HUES48 (cell line): Measurements from ENCODE around the gene TCL1B.
"Not testable (repeated sequence)": the region's sequence is repeated elsewhere in the genome, so short reads cannot be mapped to it uniquely, and the experiment has no call there.

ENCODE experiments used
- H3K27ac ChIP-seq: one replicate; pipeline ENCODE4 v1.7.0; 2013; ENCODE audit warnings: low read depth, low read length, inconsistent platforms
- H3K27me3 ChIP-seq: 2 replicates; pipeline ENCODE4 v1.6.1; 2013; ENCODE audit warnings: mild to moderate bottlenecking, low read length; ENCODE audit not compliant: control insufficient read depth, insufficient read depth
- H3K36me3 ChIP-seq: 2 replicates; pipeline ENCODE4 v1.6.1; 2013; ENCODE audit warnings: low read length; ENCODE audit not compliant: control insufficient read depth, insufficient read depth
- H3K4me1 ChIP-seq: 2 replicates; pipeline ENCODE4 v1.6.1; 2013; ENCODE audit warnings: mild to moderate bottlenecking, low read length; ENCODE audit not compliant: control insufficient read depth, insufficient read depth
- H3K4me3 ChIP-seq: 2 replicates; pipeline ENCODE4 v1.5.1; 2013; ENCODE audit warnings: mild to moderate bottlenecking, low read depth, low read length
- H3K9ac ChIP-seq: 2 replicates; pipeline ENCODE4 v1.6.1; 2013; ENCODE audit warnings: mild to moderate bottlenecking, low read depth, low read length, moderate library complexity
- H3K9me3 ChIP-seq: 2 replicates; pipeline ENCODE4 v1.6.1; 2013; ENCODE audit warnings: low read length; ENCODE audit not compliant: control insufficient read depth, insufficient read depth

Gene TCL1B

DNA sequence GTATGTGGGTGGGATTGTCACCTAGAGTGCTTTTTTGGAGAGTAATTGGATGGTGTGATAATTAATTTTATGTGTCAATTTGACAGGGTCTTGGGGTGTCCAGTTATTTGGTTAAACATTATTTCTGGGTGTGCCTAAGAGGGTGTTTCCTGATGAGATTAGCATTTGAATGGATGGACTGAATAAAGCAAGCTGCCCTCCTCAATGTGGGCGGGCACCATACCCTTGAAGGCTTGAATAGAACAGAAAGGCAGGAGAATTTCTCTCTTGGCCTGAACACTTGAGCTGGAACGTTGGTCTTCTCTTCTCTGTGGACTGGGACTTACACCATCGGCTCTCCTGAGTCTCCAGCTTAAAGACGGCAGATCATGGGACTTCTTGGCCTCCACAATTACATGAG is 28.8 kb upstream of the TCL1B start:
- no peak overlapping the region for H3K4me3 ChIP-seq
- no peaks in the 10 kb centered on the region for H3K36me3 ChIP-seq
- H3K27ac ChIP-seq, result no peak overlapping the region
- H3K27me3 ChIP-seq, result no peaks in the 10 kb centered on the region
- H3K9ac ChIP-seq, result no peak overlapping the region
- peaks cover 4% of the 10 kb centered on the region for H3K4me1 ChIP-seq
- H3K9me3 ChIP-seq, result no peaks in the 10 kb centered on the region

DNA sequence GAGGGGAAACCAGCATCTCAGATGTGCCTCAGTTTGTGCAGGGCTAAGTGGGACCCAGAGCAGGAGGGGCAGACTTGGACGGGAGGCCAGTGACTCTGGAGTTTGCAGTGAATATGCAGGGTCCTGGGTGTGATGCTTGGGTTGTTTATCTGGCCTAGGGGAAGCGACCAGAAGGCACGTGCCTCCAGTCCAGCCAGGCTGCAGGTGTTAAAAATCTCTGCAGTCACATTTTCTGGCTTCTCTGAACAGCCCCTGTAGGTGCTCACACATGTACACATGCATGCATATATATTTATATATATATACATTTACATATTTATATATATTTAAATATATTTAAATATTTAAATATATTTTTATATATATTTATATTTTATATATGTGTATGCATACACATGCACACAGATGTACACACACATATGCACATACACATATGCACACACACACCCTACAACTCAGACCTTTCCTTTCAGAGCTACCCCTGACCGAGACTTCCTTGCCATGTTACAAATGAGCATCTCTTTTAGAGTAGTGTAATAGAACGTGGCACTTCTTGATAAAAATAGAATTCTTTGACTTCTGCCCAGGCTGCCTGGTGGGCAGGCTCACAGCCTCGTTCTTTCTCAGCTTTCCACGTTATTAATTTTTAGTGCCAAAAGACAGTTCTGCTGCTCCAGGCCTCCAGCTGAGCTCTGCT is 26.8 kb upstream of the TCL1B start:
- no peak overlapping the region for H3K27ac ChIP-seq
- no peaks in the 10 kb centered on the region for H3K9me3 ChIP-seq
- peaks cover 7% of the 10 kb centered on the region; the same call in 1 of the 2 replicates for H3K4me1 ChIP-seq

DNA sequence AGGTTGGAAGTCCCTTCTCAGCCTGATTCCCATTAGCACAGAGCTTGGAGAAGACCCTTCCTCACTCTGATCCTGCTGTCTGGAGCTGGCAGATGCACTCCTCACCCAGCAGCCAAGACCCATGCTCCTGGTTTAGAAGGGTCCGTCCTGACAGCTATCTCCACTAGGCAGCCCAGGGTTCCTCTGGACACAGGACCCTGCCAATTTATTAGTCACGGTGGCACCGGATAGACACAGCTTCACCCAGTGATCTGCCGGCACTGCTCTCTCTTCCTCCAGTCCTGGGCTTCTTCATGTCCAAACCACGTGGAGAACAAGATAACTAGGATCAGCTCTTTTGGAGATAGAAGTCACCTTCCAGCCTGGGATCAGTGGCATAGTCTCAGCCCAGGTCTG is 26.2 kb upstream of the TCL1B start:
- Histone ChIP-seq H3K4me3 (no peak overlapping the region), H3K4me1 (peaks cover 7% of the 10 kb centered on the region; the same call in 1 of the 2 replicates), H3K9me3 (no peaks in the 10 kb centered on the region), H3K27me3 (no peaks in the 10 kb centered on the region; the same call in 1 of the 2 replicates), H3K36me3 (no peaks in the 10 kb centered on the region), H3K27ac (no peak overlapping the region), H3K9ac (no peak overlapping the region)

More for the DNA sequence above, 26.8 kb upstream of the TCL1B start:
- no peaks in the 10 kb centered on the region for H3K36me3 ChIP-seq
- H3K27me3 ChIP-seq, result no peaks in the 10 kb centered on the region; the same call in 1 of the 2 replicates
- no peak overlapping the region for H3K4me3 ChIP-seq
- H3K9ac ChIP-seq, result no peak overlapping the region

GRCh38 chr14:95660651-95661515 is 25.3 kb upstream of the TCL1B start:
- Histone ChIP-seq H3K4me1 (peaks cover 7% of the 10 kb centered on the region; the same call in 1 of the 2 replicates), H3K27ac (no peak overlapping the region), H3K9me3 (no peaks in the 10 kb centered on the region), H3K27me3 (no peaks in the 10 kb centered on the region; the same call in 1 of the 2 replicates), H3K9ac (no peak overlapping the region), H3K36me3 (no peaks in the 10 kb centered on the region), H3K4me3 (no peak overlapping the region)

DNA sequence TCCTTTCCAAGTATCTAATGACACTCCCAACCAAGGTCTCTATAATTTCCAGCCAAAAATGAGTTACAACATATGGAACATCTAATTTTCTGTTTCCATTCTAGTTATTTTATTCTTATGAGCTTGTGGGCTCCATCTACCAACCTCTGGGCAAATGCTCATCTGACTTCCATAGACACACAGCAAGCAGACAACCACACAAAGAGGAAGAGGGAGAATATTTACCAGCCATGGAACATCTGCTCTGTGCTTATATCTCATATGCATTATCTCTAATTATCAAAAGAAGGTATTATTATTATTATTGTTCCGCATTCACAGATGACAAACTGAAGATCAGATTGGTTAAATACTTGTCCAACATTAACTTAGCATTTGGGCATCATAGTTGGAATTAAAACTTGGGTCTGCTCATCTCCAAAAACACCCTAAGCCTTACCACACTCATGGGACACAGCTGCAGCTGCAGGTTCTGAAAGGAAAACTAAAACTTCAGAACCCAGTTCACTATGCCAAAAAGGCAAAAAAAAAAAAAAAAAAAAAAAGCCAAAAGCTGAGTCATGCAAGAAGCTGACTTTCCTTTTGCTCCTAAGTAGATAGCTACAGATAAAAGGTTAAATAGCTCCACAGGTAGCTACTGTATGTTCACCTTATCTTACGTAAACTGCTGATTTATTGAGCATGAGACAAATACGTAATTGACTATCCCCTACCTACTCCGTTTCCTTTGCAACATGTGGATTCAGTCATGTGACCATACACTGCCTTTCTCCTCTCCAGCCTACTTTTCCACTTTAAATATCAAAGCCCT is 23.6 kb upstream of the TCL1B start:
- Histone ChIP-seq H3K27ac (no peak overlapping the region), H3K36me3 (no peaks in the 10 kb centered on the region), H3K4me3 (no peak overlapping the region), H3K9me3 (no peaks in the 10 kb centered on the region), H3K9ac (no peak overlapping the region), H3K27me3 (peaks cover 11% of the 10 kb centered on the region; the same call in 1 of the 2 replicates), H3K4me1 (peaks cover 17% of the 10 kb centered on the region; the same call in 1 of the 2 replicates)

DNA sequence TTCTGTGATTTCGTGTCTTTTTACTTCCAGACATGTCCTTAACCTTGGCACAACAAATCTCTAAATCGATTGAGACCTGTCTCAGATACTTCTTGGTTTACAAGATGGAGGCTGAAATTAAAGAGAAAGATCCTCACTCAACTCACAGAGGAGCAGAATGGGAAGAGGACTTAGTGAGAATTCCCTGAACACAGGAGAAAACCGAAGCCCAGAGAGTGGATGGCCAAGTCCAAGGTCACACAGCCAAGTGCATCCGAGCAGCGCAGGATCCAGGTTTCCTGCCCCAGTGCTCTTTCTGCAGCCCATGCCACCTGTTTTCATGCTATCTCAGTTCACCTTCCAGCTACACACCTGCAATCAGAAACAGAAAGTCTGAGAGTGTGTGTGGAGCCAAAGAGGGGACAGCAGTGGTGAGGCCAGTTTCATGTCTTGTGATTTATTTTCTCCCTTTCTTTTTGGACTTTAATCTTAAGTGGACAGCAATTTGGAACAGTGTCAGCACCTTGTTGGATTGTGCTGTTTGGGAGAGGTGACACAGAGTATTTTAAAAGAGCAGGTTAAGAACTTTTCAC is 22.9 kb upstream of the TCL1B start:
- Histone ChIP-seq H3K9ac (no peak overlapping the region), H3K4me3 (no peak overlapping the region), H3K4me1 (peaks cover 18% of the 10 kb centered on the region; the same call in 1 of the 2 replicates), H3K27me3 (peaks cover 16% of the 10 kb centered on the region; the same call in 1 of the 2 replicates), H3K27ac (no peak overlapping the region), H3K36me3 (no peaks in the 10 kb centered on the region), H3K9me3 (no peaks in the 10 kb centered on the region)

DNA sequence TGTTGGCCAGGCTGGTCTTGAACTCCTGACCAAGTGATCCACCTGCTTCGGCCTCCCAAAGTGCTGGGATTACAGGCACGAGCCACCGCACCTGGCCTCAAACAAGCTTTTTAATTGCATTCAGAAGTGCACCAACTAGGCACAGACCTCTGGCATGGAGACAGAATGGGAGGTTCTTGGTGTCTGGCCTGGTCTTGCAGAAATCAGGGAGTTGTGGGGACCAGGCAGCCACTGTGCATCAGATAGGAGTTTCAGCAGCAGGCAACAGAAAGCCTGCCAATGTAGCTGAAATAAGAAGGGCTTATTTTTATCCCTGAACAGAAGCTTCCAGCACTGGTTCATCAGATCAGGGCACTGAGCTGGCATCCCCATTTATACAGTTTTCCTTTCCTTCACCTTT is 22.2 kb upstream of the TCL1B start:
- H3K36me3 ChIP-seq, result no peaks in the 10 kb centered on the region
- peaks cover 18% of the 10 kb centered on the region; the same call in 1 of the 2 replicates for H3K4me1 ChIP-seq
- H3K9me3 ChIP-seq, result no peaks in the 10 kb centered on the region
- no peak overlapping the region for H3K4me3 ChIP-seq
- H3K9ac ChIP-seq, result no peak overlapping the region
- peaks cover 24% of the 10 kb centered on the region; the same call in 1 of the 2 replicates for H3K27me3 ChIP-seq
- H3K27ac ChIP-seq, result no peak overlapping the region

GRCh38 chr14:95664546-95664945 is 21.7 kb upstream of the TCL1B start:
- Histone ChIP-seq H3K27me3 (peaks cover 27% of the 10 kb centered on the region; the same call in 1 of the 2 replicates), H3K36me3 (no peaks in the 10 kb centered on the region), H3K9me3 (no peaks in the 10 kb centered on the region), H3K4me3 (no peak overlapping the region), H3K27ac (no peak overlapping the region), H3K4me1 (peaks cover 18% of the 10 kb centered on the region; the same call in 1 of the 2 replicates), H3K9ac (no peak overlapping the region)

DNA sequence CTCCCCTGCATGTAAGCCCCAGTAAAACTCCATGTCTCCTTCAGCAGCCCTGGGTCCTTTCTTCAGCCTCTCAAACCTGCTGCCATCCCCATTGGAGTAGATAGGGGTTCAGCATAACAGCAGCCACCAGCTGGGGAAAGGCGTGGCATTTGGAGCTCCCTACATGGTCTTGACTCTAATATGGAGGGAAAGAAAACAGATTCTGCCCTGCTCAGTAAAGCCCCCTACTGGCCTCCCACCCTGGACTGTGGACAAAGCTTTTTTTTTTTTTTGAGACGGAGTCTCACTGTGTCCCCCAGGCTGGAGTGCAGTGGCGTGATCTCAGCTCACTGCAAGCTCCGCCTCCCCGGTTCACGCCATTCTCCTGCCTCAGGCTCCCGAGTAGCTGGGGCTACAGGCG is 20.7 kb upstream of the TCL1B start:
- not testable (repeated sequence) for H3K4me3 ChIP-seq, H3K36me3 ChIP-seq, H3K9me3 ChIP-seq, H3K27ac ChIP-seq, H3K9ac ChIP-seq
- Histone ChIP-seq H3K4me1 (peaks cover 18% of the 10 kb centered on the region; the same call in 1 of the 2 replicates), H3K27me3 (peaks cover 37% of the 10 kb centered on the region; the same call in 1 of the 2 replicates)

DNA sequence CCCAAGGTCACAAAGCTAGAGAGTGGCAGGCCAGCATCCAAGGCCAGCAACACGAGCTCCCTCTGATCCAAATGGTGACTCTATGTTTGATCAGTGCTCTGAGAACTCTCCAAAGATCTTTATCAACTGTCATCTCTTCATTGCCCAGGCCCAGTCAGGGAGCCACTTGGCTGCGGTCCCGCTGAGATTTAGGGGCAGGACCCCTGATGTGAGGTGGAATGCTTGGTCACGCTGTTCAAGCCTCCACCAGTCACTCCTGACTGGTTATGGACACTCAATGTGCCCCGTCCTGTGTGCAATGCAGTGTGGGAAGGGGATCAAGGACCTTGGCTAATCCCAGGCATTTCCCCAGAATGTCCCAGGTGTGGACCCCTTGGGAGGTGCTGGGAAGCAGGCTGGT is 19.8 kb upstream of the TCL1B start:
- no peaks in the 10 kb centered on the region for H3K9me3 ChIP-seq
- H3K9ac ChIP-seq, result no peak overlapping the region
- peaks cover 18% of the 10 kb centered on the region; the same call in 1 of the 2 replicates for H3K4me1 ChIP-seq
- H3K27me3 ChIP-seq, result peaks cover 37% of the 10 kb centered on the region; the same call in 1 of the 2 replicates
- H3K27ac ChIP-seq, result no peak overlapping the region
- no peak overlapping the region for H3K4me3 ChIP-seq
- H3K36me3 ChIP-seq, result no peaks in the 10 kb centered on the region
